DND-41 (cell line): ENCODE data around the gene DACT3.

Source experiments
- ATAC-seq: fragments of 200-7000 bp; cut with Tn5 transposase; 3 replicates; pipeline ENCODE4 v1.9.1; 2021; ENCODE audit warnings: low read depth; ENCODE audit not compliant: insufficient read depth
- DNase-seq: peaks from one replicate; pipeline ENCODE4 v3.0.0-alpha.2; 2020
- H2AFZ ChIP-seq: 2 replicates; pipeline ENCODE4 v1.6.0; 2012; ENCODE audit warnings: low read depth, low read length
- H3K27ac ChIP-seq: 2 replicates; pipeline ENCODE4 v1.5.1; 2012; ENCODE audit warnings: low read length, inconsistent platforms
- H3K27me3 ChIP-seq: fragments of 200-600 bp; sonication (generic); 2 replicates; pipeline ENCODE4 v1.6.0; 2012; ENCODE audit warnings: low read length, mild to moderate bottlenecking, inconsistent platforms; ENCODE audit not compliant: insufficient read depth, poor library complexity
- H3K36me3 ChIP-seq: 2 replicates; pipeline ENCODE4 v1.5.1; 2012; ENCODE audit warnings: low read length, inconsistent platforms; ENCODE audit not compliant: insufficient read depth
- H3K4me1 ChIP-seq: 2 replicates; pipeline ENCODE4 v1.5.1; 2012; ENCODE audit warnings: mild to moderate bottlenecking, low read length; ENCODE audit not compliant: insufficient read depth
- H3K4me2 ChIP-seq: 2 replicates; pipeline ENCODE4 v1.6.0; 2012; ENCODE audit warnings: mild to moderate bottlenecking, moderate library complexity, low read length, inconsistent platforms; ENCODE audit not compliant: insufficient read depth
- H3K4me3 ChIP-seq, 2 experiments: fragments of 200-600 bp in 1 of 2; shearing (Covaris generic) in 1 of 2; 2 replicates each; pipeline ENCODE4 v1.5.1; 2012 to 2016; ENCODE audit warnings: inconsistent platforms in 2 of 2, low read length in 2 of 2, mild to moderate bottlenecking in 2 of 2, low read depth in 1 of 2, moderate library complexity in 1 of 2
- H3K79me2 ChIP-seq: 2 replicates; pipeline ENCODE4 v1.6.0; 2012; ENCODE audit warnings: low read length, inconsistent platforms; ENCODE audit not compliant: insufficient read depth
- H3K9ac ChIP-seq: 2 replicates; pipeline ENCODE4 v1.6.0; 2012; ENCODE audit warnings: low read depth, mild to moderate bottlenecking, inconsistent platforms, low read length, moderate library complexity
- H3K9me3 ChIP-seq: 2 replicates; pipeline ENCODE4 v1.5.1; 2012; ENCODE audit warnings: low read length, moderate library complexity, mild to moderate bottlenecking, inconsistent platforms; ENCODE audit not compliant: insufficient read depth, severe bottlenecking
- H4K20me1 ChIP-seq: 2 replicates; pipeline ENCODE4 v1.6.0; 2012; ENCODE audit warnings: low read length; ENCODE audit not compliant: insufficient read depth
- EZH2 ChIP-seq: IDR thresholded peaks from 3 replicates; pipeline ENCODE4 v1.6.1; 2012; ENCODE audit warnings: borderline replicate concordance, low read depth, mild to moderate bottlenecking, moderate library complexity, low read length, inconsistent platforms; ENCODE audit not compliant: severe bottlenecking
- TF ChIP-seq, protein P1 (sequence below): IDR thresholded peaks from 2 replicates; pipeline ENCODE4 v1.5.1; 2012; ENCODE audit warnings: borderline replicate concordance, low read length, moderate library complexity, mild to moderate bottlenecking; ENCODE audit not compliant: poor library complexity, severe bottlenecking; ENCODE audit errors: extremely low read depth

The DACT3 gene

DNA sequence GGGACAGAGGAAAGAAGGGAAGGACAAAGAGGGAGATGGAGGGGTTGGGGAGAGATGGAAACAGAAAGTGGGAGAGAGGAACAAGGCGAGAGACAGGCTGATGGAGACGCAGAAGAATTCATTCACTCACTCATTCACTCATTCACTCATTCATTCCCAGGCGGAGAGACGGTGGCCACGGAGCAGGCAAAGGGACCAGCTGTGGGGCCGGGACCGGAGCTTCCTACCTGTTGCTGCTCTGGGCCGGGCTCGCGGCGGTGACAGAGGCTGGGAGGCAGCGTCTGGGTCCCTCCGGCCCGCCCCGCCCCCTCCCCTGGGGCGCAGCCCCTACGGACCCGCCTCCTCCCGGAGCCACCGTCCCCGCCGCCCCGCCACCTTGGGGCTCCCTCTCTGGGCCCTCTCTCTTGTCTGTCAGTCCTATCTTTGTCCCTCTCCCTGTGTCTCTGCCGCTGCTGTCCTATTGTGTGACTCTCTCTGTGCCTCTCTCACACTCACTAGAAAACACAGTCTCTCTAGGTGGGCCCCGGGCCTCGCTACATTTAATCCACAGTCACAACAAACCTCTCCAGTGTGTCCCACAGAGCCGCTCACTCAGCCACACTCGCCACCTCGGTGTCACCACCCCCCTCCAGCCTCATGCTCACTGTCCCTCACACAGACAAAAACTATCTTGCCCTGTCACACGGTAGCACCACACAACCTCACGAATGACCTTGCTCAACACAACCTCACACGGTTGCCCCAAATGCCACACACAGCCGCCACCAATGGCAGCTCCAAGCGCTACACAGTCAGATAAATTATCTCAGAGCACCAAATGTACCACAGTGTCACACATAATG is 24.8 kb downstream of the DACT3 start, which contains the start of gene GNG8:
GNG8 (minus strand) TSS at position 283 of the 842 bp plus-strand sequence. CDS start 1,520 bp downstream, outside the sequence.
- peaks cover 19% of the 10 kb centered on the region for H4K20me1 ChIP-seq
- H3K36me3 ChIP-seq = no peaks in the 10 kb centered on the region
- no peak within 1 kb of the TSS for H3K27ac ChIP-seq
- H3K9me3 ChIP-seq = no peaks in the 10 kb centered on the region
- H3K9ac ChIP-seq = no peak within 1 kb of the TSS
- DNase-seq = no peak
- H3K79me2 ChIP-seq = no peaks in the 10 kb centered on the region
- H2AFZ ChIP-seq = no peak within 1 kb of the TSS
- TF ChIP-seq EZH2 = no peak
- TF ChIP-seq, protein P1, sequence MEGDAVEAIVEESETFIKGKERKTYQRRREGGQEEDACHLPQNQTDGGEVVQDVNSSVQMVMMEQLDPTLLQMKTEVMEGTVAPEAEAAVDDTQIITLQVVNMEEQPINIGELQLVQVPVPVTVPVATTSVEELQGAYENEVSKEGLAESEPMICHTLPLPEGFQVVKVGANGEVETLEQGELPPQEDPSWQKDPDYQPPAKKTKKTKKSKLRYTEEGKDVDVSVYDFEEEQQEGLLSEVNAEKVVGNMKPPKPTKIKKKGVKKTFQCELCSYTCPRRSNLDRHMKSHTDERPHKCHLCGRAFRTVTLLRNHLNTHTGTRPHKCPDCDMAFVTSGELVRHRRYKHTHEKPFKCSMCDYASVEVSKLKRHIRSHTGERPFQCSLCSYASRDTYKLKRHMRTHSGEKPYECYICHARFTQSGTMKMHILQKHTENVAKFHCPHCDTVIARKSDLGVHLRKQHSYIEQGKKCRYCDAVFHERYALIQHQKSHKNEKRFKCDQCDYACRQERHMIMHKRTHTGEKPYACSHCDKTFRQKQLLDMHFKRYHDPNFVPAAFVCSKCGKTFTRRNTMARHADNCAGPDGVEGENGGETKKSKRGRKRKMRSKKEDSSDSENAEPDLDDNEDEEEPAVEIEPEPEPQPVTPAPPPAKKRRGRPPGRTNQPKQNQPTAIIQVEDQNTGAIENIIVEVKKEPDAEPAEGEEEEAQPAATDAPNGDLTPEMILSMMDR = no peak
- H3K27me3 ChIP-seq = peaks cover 35% of the 10 kb centered on the region
- H3K4me1 ChIP-seq = peaks cover 41% of the 10 kb centered on the region
- no peak within 1 kb of the TSS for H3K4me3 ChIP-seq
- no peak within 1 kb of the TSS for H3K4me2 ChIP-seq
- no peak for ATAC-seq

DNA sequence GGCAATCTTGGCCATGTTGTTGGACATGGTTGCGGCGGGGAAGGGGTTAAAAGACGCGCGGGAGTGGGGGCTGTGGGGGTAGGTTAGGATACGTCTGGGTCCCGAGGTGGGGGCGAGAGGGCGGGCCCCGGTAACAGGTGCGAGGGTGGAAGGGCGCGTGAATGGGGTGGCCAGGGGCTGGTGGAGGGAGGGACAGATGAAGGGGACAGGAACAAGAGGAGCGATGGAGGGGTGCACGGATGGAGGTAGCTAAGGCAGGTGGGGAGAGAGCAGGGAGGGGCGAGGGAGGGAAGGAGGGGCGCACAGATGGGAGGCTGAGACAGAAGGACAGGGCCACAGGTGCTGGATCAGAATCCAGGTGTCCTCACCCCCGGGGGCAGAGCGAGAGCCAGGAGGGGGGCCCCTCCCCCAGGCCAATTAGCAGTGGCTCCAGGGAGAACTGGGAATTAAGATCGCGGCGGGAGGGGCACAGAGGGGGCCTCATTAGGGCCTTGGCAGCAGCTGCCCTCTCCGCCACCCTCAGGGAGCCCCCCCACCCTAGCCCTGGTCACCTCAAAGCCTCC is 26.2 kb downstream of the DACT3 start:
- Histone ChIP-seq H3K27me3 (peaks cover 26% of the 10 kb centered on the region), H3K9ac (no peak overlapping the region), H3K27ac (no peak overlapping the region), H3K79me2 (no peaks in the 10 kb centered on the region), H3K4me2 (peak overlapping the region; percentile 88), H3K9me3 (no peaks in the 10 kb centered on the region), H3K4me1 (peaks cover 37% of the 10 kb centered on the region), H3K36me3 (no peaks in the 10 kb centered on the region), H4K20me1 (peaks cover 18% of the 10 kb centered on the region), H2AFZ (no peak overlapping the region), H3K4me3 (peak overlapping the region in 1 of 2 experiments; percentile 29; a peak in 1 of 4 replicates)
- ATAC-seq (no peak), DNase-seq (no peak)
- TF ChIP-seq EZH2 = no peak
- TF ChIP-seq, protein P1 = no peak

DNA sequence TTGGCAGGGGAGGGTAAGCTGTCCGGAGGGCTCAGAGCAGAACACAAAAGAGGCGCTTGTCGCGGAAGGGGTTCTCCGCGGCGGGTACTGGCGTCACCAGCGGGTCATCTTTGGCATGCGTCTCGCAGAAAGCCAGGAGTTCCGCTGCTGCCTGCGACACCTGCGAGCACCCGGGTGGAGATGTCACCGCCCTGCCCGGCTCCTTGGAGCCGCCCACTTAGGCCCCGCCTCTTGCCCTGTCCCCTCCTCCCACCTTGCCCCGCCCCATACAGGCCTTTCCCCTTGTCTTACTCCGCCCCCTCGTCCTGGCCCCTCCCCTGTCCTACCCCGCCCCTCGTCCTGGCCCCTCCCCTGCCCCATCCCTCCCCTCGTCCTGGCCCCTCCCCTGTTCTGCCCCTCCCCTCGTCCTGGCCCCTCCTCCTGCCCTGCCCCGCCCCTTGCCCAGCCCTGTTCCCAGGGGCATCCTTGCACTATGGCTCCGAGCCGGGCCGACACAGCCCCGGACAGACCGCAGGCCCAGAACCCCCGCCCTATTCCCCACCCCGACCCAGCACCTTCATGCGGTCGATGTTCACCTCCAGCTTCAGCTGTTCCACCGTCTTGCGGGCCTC is 26.8 kb downstream of the DACT3 start:
- ATAC-seq = peak; percentile 64
- H2AFZ ChIP-seq = peak overlapping the region; percentile 55; the same call in 1 of the 2 replicates
- peaks cover 20% of the 10 kb centered on the region for H3K27me3 ChIP-seq

More for the DNA sequence above, 26.8 kb downstream of the DACT3 start:
- Histone ChIP-seq H3K4me2 (peak overlapping the region; percentile 88), H4K20me1 (peaks cover 13% of the 10 kb centered on the region), H3K4me1 (peaks cover 31% of the 10 kb centered on the region), H3K9me3 (no peaks in the 10 kb centered on the region), H3K36me3 (no peaks in the 10 kb centered on the region), H3K4me3 (peak overlapping the region in 1 of 2 experiments; percentile 54; a peak in 2 of 4 replicates), H3K9ac (peak overlapping the region; percentile 32; the same call in 1 of the 2 replicates), H3K27ac (no peak overlapping the region), H3K79me2 (no peaks in the 10 kb centered on the region)
- DNase-seq = peak; percentile 90
- TF ChIP-seq, protein P1 = no peak
- TF ChIP-seq EZH2 = no peak
